H9 (cell line): Measurements from ENCODE around the gene SLC6A7. TPM values are rescaled to one million over a fixed set of nuclear protein-coding genes. Genes with fewer than 3 reads are reported as not detected.

ENCODE experiments used
- DNase-seq: peaks from one replicate; pipeline ENCODE4 v3.0.0-alpha.2; 2017
- H2AFZ ChIP-seq: one replicate; pipeline ENCODE4 v1.6.1; 2013; ENCODE audit warnings: mild to moderate bottlenecking, low read length, control low read depth, moderate library complexity
- H2AK5ac ChIP-seq: 2 replicates; pipeline ENCODE4 v1.6.1; 2013; ENCODE audit warnings: low read length, control low read depth, mixed read lengths; ENCODE audit not compliant: insufficient read length
- H2BK120ac ChIP-seq: one replicate; pipeline ENCODE4 v1.6.1; 2013; ENCODE audit warnings: low read depth, mild to moderate bottlenecking, low read length, control low read depth, inconsistent platforms; ENCODE audit not compliant: poor library complexity, severe bottlenecking
- H2BK12ac ChIP-seq: 2 replicates; pipeline ENCODE4 v1.6.1; 2013; ENCODE audit warnings: low read length, control low read depth, mixed read lengths, low read depth; ENCODE audit not compliant: insufficient read length
- H2BK15ac ChIP-seq: 2 replicates; pipeline ENCODE4 v1.6.1; 2013; ENCODE audit warnings: low read depth, low read length, control low read depth
- H2BK20ac ChIP-seq: one replicate; pipeline ENCODE4 v1.6.1; 2013; ENCODE audit warnings: low read depth, mild to moderate bottlenecking, low read length, control low read depth, inconsistent platforms; ENCODE audit not compliant: poor library complexity, severe bottlenecking
- H2BK5ac ChIP-seq: 2 replicates; pipeline ENCODE4 v1.6.1; 2013; ENCODE audit warnings: low read length, control low read depth, mixed read lengths; ENCODE audit not compliant: insufficient read length
- H3K14ac ChIP-seq: 2 replicates; pipeline ENCODE4 v1.6.1; 2013; ENCODE audit warnings: low read length, control low read depth; ENCODE audit not compliant: insufficient read depth
- H3K18ac ChIP-seq: 2 replicates; pipeline ENCODE4 v1.6.1; 2013; ENCODE audit warnings: low read depth, mild to moderate bottlenecking, mixed read lengths, low read length, control low read depth; ENCODE audit not compliant: insufficient read length
- H3K23ac ChIP-seq: 2 replicates; pipeline ENCODE4 v1.6.1; 2013; ENCODE audit warnings: low read length, control low read depth, mixed read lengths, low read depth; ENCODE audit not compliant: insufficient read length
- H3K23me2 ChIP-seq: 2 replicates; pipeline ENCODE4 v1.6.1; 2013; ENCODE audit warnings: low read depth, mild to moderate bottlenecking, mixed read lengths, low read length, control low read depth; ENCODE audit not compliant: insufficient read length, poor library complexity, severe bottlenecking
- H3K27ac ChIP-seq: 2 replicates; pipeline ENCODE4 v1.5.1; 2013; ENCODE audit warnings: low read length, control low read depth, mixed read lengths, low read depth; ENCODE audit not compliant: insufficient read length
- H3K27me3 ChIP-seq: 2 replicates; pipeline ENCODE4 v1.6.1; 2013; ENCODE audit warnings: low read length, control low read depth, inconsistent platforms; ENCODE audit not compliant: insufficient read depth
- H3K4ac ChIP-seq: 2 replicates; pipeline ENCODE4 v1.6.1; 2013; ENCODE audit warnings: low read depth, mild to moderate bottlenecking, control low read depth, inconsistent platforms, low read length, moderate library complexity
- H3K4me1 ChIP-seq: 2 replicates; pipeline ENCODE4 v1.6.1; 2013; ENCODE audit warnings: low read length, control low read depth, inconsistent platforms; ENCODE audit not compliant: insufficient read depth
- H3K4me2 ChIP-seq: 2 replicates; pipeline ENCODE4 v1.6.1; 2013; ENCODE audit warnings: low read length, control low read depth, mixed read lengths; ENCODE audit not compliant: insufficient read length, insufficient read depth
- H3K56ac ChIP-seq: 2 replicates; pipeline ENCODE4 v1.6.1; 2013; ENCODE audit warnings: low read depth, mild to moderate bottlenecking, mixed read lengths, low read length, control low read depth; ENCODE audit not compliant: insufficient read length
- H3K79me1 ChIP-seq: 2 replicates; pipeline ENCODE4 v1.6.1; 2013; ENCODE audit warnings: low read depth, mild to moderate bottlenecking, moderate library complexity, low read length, control low read depth, inconsistent platforms; ENCODE audit not compliant: insufficient read depth, poor library complexity, severe bottlenecking
- H3K79me2 ChIP-seq: 2 replicates; pipeline ENCODE4 v1.6.1; 2013; ENCODE audit warnings: low read length, control low read depth, inconsistent platforms; ENCODE audit not compliant: insufficient read depth
- H3K9ac ChIP-seq: 2 replicates; pipeline ENCODE4 v1.6.1; 2013; ENCODE audit warnings: low read length, control low read depth, mixed read lengths; ENCODE audit not compliant: insufficient read length; ENCODE audit errors: extremely low read depth
- H3K9me3 ChIP-seq: one replicate; pipeline ENCODE4 v1.6.1; 2013; ENCODE audit warnings: low read depth, low read length, inconsistent platforms; ENCODE audit not compliant: control insufficient read depth
- H3T11ph ChIP-seq: one replicate; pipeline ENCODE4 v1.6.1; 2013; ENCODE audit warnings: mild to moderate bottlenecking, low read length, control low read depth, inconsistent platforms
- H4K20me1 ChIP-seq: one replicate; pipeline ENCODE4 v1.6.1; 2013; ENCODE audit not compliant: control insufficient read depth, insufficient read length, insufficient read depth
- H4K5ac ChIP-seq: 2 replicates; pipeline ENCODE4 v1.6.1; 2013; ENCODE audit warnings: low read depth, mild to moderate bottlenecking, mixed read lengths, low read length, control low read depth; ENCODE audit not compliant: insufficient read length
- H4K8ac ChIP-seq: replicated peaks from 2 replicates; pipeline ENCODE4 v1.6.1; 2013; ENCODE audit warnings: low read length, control low read depth, mixed read lengths, low read depth; ENCODE audit not compliant: insufficient read length
- H4K91ac ChIP-seq: 2 replicates; pipeline ENCODE4 v1.6.1; 2013; ENCODE audit warnings: low read depth, mild to moderate bottlenecking, moderate library complexity, mixed read lengths, low read length, control low read depth; ENCODE audit not compliant: insufficient read length
- H3K27ac Mint-ChIP-seq, 3 experiments: 2 replicates in 2 of 3; 3 replicates in 1 of 3; pipeline ENCODE4 v1.8.0; 2020 to 2021; ENCODE audit warnings: mixed read lengths in 3 of 3, mild to moderate bottlenecking in 1 of 3, moderate library complexity in 1 of 3
- H3K27me3 Mint-ChIP-seq: 2 replicates; pipeline ENCODE4 v1.8.0; 2021; ENCODE audit warnings: low read depth, mild to moderate bottlenecking, moderate library complexity, mixed read lengths
- H3K36me3 Mint-ChIP-seq, 3 experiments: 2 replicates in 2 of 3; 3 replicates in 1 of 3; pipeline ENCODE4 v1.8.0; 2020 to 2021; ENCODE audit warnings: low read depth in 3 of 3, mixed read lengths in 3 of 3; ENCODE audit not compliant: insufficient read depth in 1 of 3
- H3K4me1 Mint-ChIP-seq, 2 experiments: 2 replicates each; pipeline ENCODE4 v1.8.0; 2020; ENCODE audit warnings: mixed read lengths in 2 of 2
- H3K4me3 Mint-ChIP-seq, 2 experiments: 2 replicates in 1 of 2; 3 replicates in 1 of 2; pipeline ENCODE4 v1.8.0; 2020 to 2021; ENCODE audit warnings: mild to moderate bottlenecking in 2 of 2, mixed read lengths in 2 of 2, moderate library complexity in 1 of 2
- H3K9me3 Mint-ChIP-seq, 2 experiments: 2 replicates in 1 of 2; 3 replicates in 1 of 2; pipeline ENCODE4 v1.8.0; 2020; ENCODE audit warnings: mild to moderate bottlenecking in 2 of 2, mixed read lengths in 2 of 2, moderate library complexity in 1 of 2
- CTCF ChIP-seq: fragments of 200-600 bp; sonication (generic); conservative IDR thresholded peaks from 3 replicates; pipeline ENCODE4 v1.8.0; 2021; ENCODE audit warnings: antibody characterized with exemption, mild to moderate bottlenecking
- WGBS: extraction: QIAGEN DNeasy Blood & Tissue Kit; methylation state at CpG from one replicate; pipeline ENCODE4 v1.1.7; 2013; ENCODE audit warnings: missing lambda C conversion rate, low lambda C conversion rate, mixed read lengths; ENCODE audit not compliant: insufficient read length; ENCODE audit errors: extremely low coverage; 5-methylcytosine and 5-hydroxymethylcytosine counted together
- total RNA-seq: library from RNA; stranded (reverse); gene quantifications from 2 replicates; pipeline ENCODE4 v1.2.1, GENCODE V29; 2021

SLC6A7 gene
- total RNA-seq, 1 experiment from 2014 or later, result not detected

GRCh38 chr5:150215979-150216944 lies 26.4 kb downstream of the SLC6A7 start:
- Histone ChIP-seq H3K9me3 (no peaks in the 10 kb centered on the region), H3K27ac (no peak overlapping the region), H3K79me2 (no peaks in the 10 kb centered on the region), H2AFZ (no peak overlapping the region), H3K4me1 (no peaks in the 10 kb centered on the region; the same call in 1 of the 2 replicates), H2BK20ac (no peak overlapping the region), H4K5ac (no peak overlapping the region), H4K20me1 (no peaks in the 10 kb centered on the region), H3K4ac (no peak overlapping the region), H4K8ac (no peak overlapping the region), H2BK12ac (no peak overlapping the region), H3T11ph (no peak overlapping the region), H3K79me1 (no peaks in the 10 kb centered on the region), H2BK15ac (no peak overlapping the region), H3K23ac (no peak overlapping the region), H3K56ac (no peak overlapping the region), H2BK5ac (no peak overlapping the region), H2BK120ac (no peak overlapping the region), H3K14ac (no peak overlapping the region), H3K23me2 (no peaks in the 10 kb centered on the region), H3K27me3 (0 out of 2 replicates have a peak, but pooled peaks cover 1% of the 10 kb centered on the region), H3K18ac (no peak overlapping the region), H2AK5ac (no peak overlapping the region), H3K9ac (no peak overlapping the region), H3K4me2 (no peak overlapping the region), H4K91ac (no peak overlapping the region)
- Mint-ChIP-seq H3K9me3 (no peaks in the 10 kb centered on the region), H3K4me3 (no peak overlapping the region), H3K27ac (peak overlapping the region in 1 of 3 experiments; percentile 79; a peak in 1 of 7 replicates), H3K27me3 (peaks cover 32% of the 10 kb centered on the region), H3K4me1 (peaks cover 15 to 18% of the 10 kb centered on the region in 2 experiments), H3K36me3 (no peaks in the 10 kb centered on the region; a peak in 1 of 7 replicates)
- DNase-seq, result no peak
- WGBS, result no CpG with 5 or more reads among the region's 10 CpGs
- TF ChIP-seq CTCF, result no peak
